Brain pericyte (primary cell): Measurements from ENCODE around the gene SIGLEC15.
"Not testable (repeated sequence)": the region's sequence is repeated elsewhere in the genome, so short reads cannot be mapped to it uniquely, and the experiment has no call there.

Experiments
- DNase-seq: peaks from one replicate; pipeline ENCODE4 v3.0.0-alpha.2; 2012; ENCODE audit warnings: low read depth, low spot score

SIGLEC15 gene

GRCh38 chr18:45820106-45820745 lies 5.2 kb upstream of the SIGLEC15 start:
- DNase-seq, result no peak

DNA sequence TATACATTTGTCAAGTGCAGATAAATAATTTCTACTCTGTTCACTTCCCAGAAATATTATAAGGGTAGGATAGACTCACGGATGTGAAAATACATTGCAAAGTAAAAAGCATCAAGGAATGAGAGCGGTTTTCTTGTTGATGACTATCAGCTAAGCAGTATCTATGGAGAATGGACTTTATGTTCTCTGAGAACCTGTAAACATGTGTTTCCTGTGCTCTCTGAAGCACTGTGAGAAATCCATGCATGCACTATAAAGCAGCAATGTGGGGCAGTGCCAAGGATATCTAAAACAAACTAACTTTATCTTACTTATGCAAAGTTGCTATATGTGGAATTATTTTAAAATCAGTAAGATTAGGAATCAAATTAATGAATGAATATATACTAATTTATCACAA lies 4.4 kb upstream of the SIGLEC15 start:
- no peak for DNase-seq

DNA sequence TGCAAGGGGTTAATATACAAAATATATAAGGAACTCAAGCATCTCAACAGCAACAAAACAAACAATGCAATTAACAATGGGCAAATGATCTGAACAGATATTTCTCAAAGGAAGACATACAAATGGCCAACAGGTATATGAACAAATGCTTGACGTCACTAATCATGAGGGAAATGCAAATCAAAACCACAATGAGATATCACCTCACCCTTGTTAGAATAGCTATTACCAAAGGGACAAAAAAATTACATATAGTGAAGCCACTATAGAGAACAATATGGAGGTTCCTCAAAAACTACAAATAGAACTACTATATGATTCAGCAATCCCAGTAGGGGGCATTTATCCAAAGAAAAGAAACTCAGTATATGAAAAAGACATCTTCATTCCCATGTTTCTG lies 3.8 kb upstream of the SIGLEC15 start:
- DNase-seq, result no peak

DNA sequence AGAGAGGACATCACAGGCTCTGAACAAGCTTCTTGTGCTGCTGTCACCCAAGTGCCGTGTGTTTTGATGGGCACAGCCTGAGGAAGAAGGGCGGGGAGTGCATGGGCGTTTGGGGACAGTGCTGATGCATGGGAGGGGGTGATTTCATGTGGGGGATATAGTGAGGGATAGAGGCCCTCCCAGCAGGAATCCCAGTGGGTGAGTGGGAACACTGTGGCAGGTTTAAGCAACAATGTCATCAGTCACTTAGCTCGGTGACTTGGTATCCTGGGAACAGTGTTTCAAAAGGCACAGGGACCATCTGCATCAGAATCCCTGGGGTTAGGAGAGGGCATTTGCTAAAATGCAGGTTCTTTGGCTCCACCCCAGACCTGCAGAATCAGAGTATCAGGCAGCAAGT lies 609 bp downstream of the SIGLEC15 start:
- DNase-seq, result no peak

- not testable (repeated sequence) for DNase-seq
These were observed 1.2 kb downstream of the SIGLEC15 start for GRCh38 chr18:45826716-45827115.

GRCh38 chr18:45828917-45829811 lies 3.7 kb downstream of the SIGLEC15 start:
- DNase-seq, result no peak

- no peak for DNase-seq
These were observed 4.4 kb downstream of the SIGLEC15 start for GRCh38 chr18:45829855-45830254.

DNA sequence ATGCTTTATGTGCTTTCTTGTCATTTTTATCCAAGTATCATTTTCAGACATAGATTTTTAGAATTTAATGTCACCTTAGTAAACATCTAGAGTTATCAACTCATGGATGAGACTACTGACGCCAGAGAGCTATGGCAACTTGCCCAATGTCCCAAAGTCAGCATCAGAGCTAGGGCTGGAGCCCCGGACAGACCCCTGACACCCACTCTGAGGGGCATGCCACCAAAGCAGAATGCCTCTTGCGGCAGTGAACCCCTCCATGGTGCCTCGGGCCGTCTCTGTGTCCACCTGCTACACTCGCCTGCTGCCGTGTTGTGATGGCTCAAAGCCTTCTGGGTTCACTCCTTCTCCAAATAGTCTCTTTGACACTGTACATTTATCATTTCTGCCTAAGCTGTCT lies 5.4 kb downstream of the SIGLEC15 start:
- no peak for DNase-seq

DNA sequence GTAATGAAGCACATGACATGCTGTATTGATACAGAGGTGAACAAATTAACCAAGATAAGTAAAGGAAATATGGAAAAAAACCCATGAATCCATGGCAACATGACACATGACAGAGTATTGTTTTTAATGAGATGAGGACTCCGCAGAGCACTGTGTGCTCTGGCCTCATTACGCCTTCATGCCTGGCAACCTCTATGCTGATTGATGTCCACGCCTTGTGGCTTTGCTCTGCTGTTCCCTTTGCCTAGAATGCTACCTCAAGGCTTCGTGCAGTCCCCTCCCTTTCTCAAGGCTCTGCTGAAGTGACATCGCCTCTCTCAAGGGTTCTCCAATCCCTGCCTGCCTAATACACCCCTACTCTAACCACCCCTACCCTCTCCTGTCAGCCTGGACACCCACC lies 8.4 kb downstream of the SIGLEC15 start:
- no peak for DNase-seq

DNA sequence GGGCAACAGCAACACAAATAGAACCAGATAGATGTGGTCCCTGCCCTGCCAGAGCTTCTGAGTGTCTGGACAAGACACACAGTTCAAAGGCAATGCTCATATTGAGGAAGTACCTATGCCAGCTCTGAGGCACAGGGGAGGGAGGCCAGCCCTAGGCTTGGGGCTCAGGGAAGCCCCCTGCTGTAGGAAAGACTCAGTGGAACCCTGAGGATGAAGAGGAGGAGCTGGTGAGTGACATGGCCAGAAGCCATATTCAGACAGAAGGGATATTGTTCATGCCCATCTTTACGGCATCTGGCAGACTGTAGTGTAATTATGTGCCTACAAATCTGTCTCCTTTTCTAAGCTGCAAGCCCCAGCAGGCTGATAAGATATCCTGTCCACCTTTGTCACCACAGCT lies 8.8 kb downstream of the SIGLEC15 start:
- DNase-seq, result no peak

DNA sequence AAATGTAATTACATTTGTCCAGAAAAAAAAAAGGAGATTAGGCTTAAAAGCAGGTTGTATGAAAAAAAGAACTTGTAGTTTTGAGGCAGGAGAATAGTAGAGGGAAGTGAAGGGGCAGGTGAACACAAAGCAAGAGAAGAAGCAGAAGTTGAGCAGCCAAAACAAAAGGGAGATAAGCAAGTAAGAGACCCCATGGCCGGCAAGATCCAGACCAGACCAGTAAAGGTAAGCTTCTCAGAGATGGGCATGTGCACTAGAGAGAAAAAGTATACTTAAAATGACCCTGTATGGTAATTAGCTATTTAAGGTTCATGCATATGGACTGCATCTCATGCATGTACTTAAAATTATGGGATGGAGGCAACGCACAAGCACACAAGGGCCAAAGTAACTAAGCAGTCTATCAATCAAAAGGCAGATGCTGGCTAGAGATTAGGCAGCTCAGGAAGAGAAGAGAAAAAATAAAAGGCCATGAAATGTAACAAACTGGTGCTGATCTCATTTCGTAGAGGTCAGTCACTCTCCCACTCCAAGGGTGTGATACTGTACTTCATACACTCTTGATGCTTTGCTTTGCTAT lies 9.7 kb downstream of the SIGLEC15 start:
- no peak for DNase-seq

DNA sequence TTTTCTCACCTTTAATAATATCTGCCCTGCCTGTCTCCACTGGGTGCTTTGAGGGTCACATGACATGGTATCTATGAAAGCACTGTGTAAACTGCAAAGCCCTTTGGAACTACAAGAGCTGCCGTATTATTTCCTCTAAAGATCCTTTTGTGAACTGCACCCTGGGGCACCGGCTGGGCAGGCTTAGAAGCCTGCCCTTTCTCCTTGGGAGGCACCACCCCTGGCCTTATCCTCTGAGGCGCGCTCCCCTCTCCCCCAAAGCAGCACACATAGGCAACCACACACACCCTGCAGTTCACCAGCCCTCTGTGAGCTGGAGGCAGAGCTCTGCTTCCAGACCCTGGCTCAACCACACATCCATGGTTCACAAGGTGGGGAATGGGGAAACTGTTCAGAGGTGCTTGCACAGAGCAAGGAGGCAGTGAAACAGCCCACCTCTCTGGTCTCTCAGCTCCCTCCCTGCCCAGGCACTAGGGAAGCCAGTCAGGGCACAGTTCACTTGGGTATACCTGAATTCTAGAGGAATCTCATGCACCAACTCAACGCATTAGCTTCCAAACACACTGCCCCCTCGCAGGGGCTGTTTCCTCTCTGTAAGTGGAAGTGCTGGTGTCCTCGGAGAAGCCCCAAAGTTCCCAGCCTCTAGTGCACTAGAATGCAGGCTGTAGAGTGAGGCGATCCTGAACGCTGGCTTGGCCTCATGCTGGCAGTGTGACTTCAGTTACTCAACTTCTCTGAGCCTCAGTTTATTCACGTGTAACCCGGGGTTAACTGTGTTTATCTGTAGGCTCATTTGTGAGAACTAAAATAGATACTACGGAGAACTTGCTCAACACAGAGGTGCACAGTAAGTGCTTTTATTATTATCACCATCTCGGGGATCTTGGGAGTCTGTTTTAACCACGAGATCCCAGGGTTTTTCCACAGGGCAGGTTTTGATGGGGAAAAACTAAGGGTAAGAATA lies 11.0 kb downstream of the SIGLEC15 start:
- DNase-seq, result no peak

DNA sequence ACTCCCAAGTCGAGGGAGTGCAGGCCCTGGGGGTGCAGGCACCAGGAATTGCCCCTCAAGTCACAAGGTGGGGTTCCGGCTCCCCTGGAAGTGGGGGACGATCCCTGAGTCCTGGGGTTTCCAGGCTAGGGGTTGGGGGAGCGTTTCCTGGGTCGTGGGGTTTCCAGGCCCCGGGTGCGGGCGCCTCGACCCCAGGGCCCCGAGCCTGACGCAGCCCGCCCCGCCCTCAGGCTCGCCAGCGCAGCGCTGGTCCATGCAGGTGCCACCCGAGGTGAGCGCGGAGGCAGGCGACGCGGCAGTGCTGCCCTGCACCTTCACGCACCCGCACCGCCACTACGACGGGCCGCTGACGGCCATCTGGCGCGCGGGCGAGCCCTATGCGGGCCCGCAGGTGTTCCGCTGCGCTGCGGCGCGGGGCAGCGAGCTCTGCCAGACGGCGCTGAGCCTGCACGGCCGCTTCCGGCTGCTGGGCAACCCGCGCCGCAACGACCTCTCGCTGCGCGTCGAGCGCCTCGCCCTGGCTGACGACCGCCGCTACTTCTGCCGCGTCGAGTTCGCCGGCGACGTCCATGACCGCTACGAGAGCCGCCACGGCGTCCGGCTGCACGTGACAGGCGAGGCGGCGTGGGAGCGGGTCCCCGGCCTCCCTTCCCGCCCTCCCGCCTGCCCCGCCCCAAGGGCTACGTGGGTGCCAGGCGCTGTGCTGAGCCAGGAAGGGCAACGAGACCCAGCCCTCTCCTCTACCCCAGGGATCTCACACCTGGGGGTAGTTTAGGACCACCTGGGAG lies 12.0 kb downstream of the SIGLEC15 start:
- DNase-seq, result no peak

DNA sequence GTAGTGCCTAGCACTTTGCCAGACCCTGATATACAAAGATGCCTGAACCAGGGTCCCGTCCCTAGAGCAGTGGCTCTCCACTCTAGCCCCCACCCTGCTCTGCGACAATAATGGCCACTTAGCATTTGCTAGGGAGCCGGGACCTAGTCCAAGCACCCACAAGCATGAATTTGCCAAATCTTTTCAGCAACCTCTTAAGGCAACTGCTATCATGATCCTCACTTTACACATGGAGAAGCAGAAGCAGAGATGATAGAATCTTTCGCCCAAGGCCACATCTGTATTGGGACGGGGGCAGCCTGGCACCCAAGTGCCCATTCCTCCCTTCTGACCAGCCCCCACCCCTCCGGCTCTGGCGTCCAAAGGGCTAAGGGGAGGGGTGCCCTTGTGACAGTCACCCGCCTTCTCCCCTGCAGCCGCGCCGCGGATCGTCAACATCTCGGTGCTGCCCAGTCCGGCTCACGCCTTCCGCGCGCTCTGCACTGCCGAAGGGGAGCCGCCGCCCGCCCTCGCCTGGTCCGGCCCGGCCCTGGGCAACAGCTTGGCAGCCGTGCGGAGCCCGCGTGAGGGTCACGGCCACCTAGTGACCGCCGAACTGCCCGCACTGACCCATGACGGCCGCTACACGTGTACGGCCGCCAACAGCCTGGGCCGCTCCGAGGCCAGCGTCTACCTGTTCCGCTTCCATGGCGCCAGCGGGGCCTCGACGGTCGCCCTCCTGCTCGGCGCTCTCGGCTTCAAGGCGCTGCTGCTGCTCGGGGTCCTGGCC lies 13.0 kb downstream of the SIGLEC15 start:
- no peak for DNase-seq

- DNase-seq, result peak; percentile 38
These were observed 14.2 kb downstream of the SIGLEC15 start for GRCh38 chr18:45839414-45840395.

DNA sequence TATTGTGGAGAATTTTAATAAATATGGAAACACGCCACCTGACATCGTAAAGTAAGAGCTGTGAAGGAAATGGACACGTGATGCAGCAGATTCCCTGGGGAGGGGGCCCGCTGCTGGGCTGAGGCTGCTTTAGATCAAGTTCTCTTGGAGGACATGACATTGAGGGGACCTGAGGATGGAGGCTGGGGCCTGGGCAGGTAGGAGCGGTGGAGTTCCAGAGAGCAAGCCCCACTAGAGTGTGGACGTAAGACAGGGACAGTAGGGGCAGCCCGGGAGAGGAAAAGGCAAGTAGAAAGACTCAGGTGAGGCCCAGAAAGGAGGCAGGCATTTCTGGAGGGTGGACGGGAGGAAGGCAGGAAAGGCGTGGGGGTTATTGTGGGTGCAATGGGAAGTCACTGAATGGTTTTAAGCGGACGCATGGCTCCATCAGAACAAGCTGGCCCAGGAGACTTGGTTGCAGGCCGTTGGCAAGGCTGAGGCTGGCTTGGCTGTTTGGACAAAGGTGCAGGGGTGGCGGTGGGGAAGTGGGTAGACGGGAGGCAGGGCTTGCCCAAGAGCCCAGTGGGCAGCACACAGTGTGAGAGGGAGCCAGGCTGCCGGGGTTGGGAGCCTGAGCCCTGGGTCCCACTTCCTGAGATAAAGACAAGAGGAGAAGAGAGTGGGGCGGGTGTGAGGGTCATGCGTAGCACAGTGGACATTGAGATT lies 15.7 kb downstream of the SIGLEC15 start:
- no peak for DNase-seq

DNA sequence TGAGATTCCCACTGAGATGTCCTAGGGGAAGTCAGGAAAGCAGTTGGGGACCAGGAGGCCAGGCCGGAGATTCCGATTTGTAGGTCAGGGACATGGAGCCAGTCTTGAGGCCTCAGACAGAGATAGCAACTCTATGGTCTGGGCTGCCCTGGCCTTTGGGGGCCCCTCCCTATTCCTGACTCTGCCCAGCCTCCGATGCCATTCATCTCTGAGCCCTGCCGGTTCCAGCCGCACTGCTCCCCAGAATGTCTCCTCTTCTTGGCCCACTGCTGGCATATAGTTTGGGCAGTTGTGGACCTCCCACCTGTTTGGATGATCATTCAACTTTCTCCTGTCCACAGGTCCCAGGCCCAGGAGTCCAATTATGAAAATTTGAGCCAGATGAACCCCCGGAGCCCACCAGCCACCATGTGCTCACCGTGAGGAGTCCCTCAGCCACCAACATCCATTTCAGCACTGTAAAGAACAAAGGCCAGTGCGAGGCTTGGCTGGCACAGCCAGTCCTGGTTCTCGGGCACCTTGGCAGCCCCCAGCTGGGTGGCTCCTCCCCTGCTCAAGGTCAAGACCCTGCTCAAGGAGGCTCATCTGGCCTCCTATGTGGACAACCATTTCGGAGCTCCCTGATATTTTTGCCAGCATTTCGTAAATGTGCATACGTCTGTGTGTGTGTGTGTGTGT lies 16.4 kb downstream of the SIGLEC15 start:
- no peak for DNase-seq

DNA sequence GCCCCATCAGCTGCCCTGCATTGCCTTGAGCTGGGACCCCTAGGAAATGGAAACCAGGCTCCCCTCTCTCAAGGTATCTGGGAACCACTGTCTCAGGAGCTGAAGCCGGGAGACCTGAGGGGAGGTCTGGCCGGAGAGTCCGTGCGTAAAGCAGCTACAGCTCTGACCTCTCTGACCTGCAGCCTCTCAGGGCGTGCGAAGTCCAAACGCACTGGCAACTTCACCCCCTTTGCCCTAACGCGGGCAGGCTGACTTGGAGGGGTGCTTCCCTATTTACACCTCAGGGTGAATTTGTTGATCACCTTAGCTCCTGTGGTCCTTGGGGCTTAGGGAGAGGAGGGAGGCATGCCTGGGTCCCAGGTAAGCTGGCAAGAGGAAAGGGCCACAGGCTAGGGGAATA lies 17.5 kb downstream of the SIGLEC15 start:
- no peak for DNase-seq
